Memory B cell (primary cell): ENCODE results near the gene TTLL8.

Experiments used
- ATAC-seq: fragments of 150-1000 bp; cut with Tn5 transposase; 2 replicates; pipeline ENCODE4 v1.10.0; 2021; ENCODE audit warnings: low read depth, mild to moderate bottlenecking, moderate library complexity
- DNase-seq, 2 donors: peaks; one replicate each; pipeline ENCODE4 v3.0.0; 2022; ENCODE audit warnings: low spot score in 2 of 2
- H3K27ac Mint-ChIP-seq: one replicate; pipeline ENCODE4 v1.8.0; 2022; ENCODE audit warnings: mild to moderate bottlenecking, moderate library complexity, mixed read lengths
- H3K27me3 Mint-ChIP-seq: one replicate; pipeline ENCODE4 v1.8.0; 2022; ENCODE audit warnings: mixed read lengths
- H3K36me3 Mint-ChIP-seq: one replicate; pipeline ENCODE4 v1.8.0; 2022; ENCODE audit warnings: mild to moderate bottlenecking, mixed read lengths
- H3K4me1 Mint-ChIP-seq: one replicate; pipeline ENCODE4 v1.8.0; 2022; ENCODE audit warnings: mixed read lengths
- H3K4me3 Mint-ChIP-seq: one replicate; pipeline ENCODE4 v1.8.0; 2022; ENCODE audit warnings: mild to moderate bottlenecking, moderate library complexity, mixed read lengths
- H3K9me3 Mint-ChIP-seq: one replicate; pipeline ENCODE4 v1.8.0; 2022; ENCODE audit warnings: mixed read lengths

The TTLL8 gene

DNA sequence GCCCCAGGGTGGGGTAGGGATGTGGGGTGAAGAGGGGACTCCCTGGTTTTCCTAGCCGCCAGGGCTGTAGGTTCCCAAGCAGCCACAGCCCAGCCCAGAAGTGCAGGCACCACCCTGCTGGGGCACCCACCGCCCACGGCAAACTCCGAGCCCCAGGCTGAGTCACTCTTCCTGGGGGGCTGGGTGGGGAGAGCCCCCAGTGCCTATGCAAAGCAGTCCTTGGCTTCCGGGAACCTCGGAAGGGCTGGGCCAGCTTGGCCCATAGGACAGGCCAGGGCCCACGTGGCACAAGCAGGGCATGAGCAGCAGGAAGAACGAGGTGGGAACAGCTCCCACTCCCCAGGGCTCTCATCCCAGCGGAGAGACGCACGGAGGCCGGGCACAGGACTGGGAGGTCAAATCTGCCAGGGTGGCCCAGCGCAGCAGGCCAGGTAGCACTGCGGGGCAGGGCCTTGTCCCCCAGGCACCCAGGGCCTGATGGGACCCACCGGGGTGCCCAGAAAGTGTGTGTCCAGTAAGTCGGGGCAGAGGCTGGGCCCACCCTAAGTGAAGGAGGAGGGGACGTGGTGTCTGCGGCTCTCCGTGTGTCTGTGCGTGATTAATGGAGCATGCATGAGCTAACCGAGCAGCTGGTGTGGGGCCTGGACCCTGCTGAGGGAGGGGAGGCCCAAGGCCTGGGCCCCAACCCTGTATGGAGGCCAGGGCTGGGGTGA is 41.0 kb downstream of the TTLL8 start:
- Mint-ChIP-seq H3K4me1 (peaks cover 32% of the 10 kb centered on the region), H3K4me3 (peak overlapping the region; percentile 45), H3K9me3 (peaks cover 1% of the 10 kb centered on the region), H3K27ac (no peak overlapping the region), H3K27me3 (peaks cover 1% of the 10 kb centered on the region), H3K36me3 (no peaks in the 10 kb centered on the region)
- ATAC-seq (peak; percentile 56), DNase-seq (no peak)

DNA sequence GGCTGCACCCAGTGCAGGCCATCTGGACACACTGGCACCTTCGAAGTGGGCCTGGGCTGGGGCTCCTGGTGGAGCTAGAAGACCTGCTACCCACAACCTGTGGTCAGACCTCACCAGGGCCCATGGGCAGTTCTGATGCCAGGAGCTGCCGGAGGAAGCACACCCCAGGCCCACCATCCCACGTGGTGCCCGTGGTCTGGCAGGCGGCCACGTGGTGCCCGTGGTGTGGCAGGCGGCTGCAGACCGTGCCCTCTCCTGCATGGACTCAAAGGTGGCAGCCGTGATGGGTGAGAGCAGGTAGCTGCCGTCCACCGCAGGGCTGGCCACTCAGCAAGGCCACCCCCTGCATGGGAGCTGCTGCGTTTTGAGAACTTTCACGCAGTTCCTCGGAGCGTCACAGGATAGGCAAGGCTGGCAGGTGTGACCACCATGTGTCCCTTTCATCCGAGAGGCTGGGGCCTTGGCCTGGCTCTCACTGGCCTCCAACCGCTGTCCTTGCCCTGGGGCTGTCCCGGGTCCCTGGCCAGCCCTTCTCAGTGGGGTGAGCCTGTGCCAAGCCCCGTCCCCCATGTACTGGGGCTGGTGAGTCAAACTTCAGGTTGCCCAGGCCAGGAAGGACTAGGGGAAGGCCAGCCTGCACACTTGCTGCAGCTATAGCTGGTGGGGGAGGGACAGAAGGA is 41.6 kb downstream of the TTLL8 start:
- Mint-ChIP-seq H3K4me3 (no peak overlapping the region), H3K27ac (no peak overlapping the region)

DNA sequence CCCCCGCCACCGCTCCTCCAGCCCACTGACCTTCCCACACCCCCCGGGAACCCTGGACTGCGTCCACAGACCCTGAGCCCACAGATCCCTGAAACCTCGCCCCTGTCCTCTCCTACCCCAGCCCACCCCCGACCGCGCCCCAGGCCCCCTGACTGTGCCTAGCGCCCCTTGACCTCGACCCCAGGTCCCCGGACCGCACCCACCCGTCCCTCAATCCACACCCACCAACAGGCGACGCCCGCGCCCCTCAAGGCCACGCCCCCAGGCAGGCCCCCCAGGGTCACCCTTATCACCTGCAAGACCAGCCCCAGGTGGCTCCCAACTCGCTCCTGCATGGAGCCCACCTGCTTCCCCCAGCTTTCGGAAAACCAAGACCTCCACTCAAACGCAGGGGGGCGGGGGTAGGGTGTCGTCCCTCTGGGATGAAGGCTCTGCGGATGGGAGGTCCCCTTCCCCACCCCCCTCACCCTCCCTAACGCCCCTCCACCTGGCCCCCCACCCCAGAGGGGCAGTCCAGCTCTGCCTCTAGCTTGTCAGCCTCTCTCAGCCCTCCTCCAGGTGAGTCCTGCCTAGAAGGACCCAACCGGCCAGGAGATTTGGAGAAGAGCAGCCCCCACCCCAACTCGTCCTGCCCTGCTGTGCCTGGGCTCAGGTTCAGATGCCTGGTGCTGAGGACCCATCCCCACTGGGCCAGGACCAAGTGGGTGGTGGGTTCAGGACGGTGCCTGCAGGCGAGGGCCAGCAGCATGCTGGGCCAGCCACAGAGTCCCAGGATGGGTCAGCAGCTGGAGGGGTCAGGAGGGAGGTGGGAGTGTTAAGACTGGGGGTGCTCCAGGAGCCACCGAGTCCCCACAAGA is 42.4 kb downstream of the TTLL8 start:
- DNase-seq (no peak), ATAC-seq (no peak)
- H3K27ac Mint-ChIP-seq = no peak overlapping the region
- peaks cover 1% of the 10 kb centered on the region for H3K9me3 Mint-ChIP-seq
- H3K4me3 Mint-ChIP-seq = peak overlapping the region; percentile 55
- no peaks in the 10 kb centered on the region for H3K36me3 Mint-ChIP-seq
- peaks cover 43% of the 10 kb centered on the region for H3K4me1 Mint-ChIP-seq
- peaks cover 11% of the 10 kb centered on the region for H3K27me3 Mint-ChIP-seq

More for the DNA sequence above, 41.6 kb downstream of the TTLL8 start:
- Mint-ChIP-seq H3K4me1 (peaks cover 39% of the 10 kb centered on the region), H3K36me3 (no peaks in the 10 kb centered on the region), H3K9me3 (peaks cover 1% of the 10 kb centered on the region), H3K27me3 (peaks cover 7% of the 10 kb centered on the region)
- no peak for ATAC-seq
- DNase-seq = no peak

DNA sequence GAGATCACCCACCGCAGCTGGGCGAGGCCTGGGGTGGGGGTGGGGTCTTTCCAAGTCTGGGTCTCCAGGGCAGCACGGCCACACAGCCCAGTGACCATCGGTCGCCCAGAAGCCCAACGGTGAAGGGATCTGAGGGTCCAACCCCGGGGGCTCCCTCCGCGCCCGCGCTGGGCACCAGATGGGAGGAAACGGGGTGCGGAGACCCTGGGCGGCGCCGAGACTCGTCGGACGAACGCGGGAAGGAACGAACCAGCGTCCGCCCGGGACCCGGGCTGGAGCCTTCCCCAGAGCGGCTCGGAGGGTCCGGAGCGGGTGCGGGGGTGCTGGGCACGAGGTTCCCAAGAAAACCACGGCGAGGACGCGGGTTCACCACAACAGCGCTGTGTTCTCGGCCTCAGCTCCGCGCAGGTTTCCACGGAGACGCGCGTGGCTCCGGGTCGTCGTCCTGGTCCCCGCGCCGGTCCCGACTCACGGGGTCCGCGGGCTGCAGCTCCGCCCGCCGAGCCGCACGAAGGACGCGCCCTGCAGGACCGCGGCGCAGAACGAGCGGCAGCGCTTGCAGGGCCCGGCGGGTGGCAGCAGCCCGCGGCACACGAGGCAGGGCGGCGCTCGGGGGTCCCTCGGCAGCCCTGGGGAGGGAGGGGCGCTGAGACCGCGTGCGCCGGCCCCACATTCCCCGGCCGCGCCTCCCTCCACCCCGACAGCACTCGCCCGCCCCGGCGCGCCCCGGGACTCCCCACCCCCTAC is 43.3 kb downstream of the TTLL8 start:
- no peaks in the 10 kb centered on the region for H3K36me3 Mint-ChIP-seq
- H3K27me3 Mint-ChIP-seq = peaks cover 11% of the 10 kb centered on the region
- H3K27ac Mint-ChIP-seq = no peak overlapping the region
- H3K9me3 Mint-ChIP-seq = peaks cover 1% of the 10 kb centered on the region
- no peak for ATAC-seq
- no peak for DNase-seq
- H3K4me3 Mint-ChIP-seq = no peak overlapping the region
- peaks cover 43% of the 10 kb centered on the region for H3K4me1 Mint-ChIP-seq

DNA sequence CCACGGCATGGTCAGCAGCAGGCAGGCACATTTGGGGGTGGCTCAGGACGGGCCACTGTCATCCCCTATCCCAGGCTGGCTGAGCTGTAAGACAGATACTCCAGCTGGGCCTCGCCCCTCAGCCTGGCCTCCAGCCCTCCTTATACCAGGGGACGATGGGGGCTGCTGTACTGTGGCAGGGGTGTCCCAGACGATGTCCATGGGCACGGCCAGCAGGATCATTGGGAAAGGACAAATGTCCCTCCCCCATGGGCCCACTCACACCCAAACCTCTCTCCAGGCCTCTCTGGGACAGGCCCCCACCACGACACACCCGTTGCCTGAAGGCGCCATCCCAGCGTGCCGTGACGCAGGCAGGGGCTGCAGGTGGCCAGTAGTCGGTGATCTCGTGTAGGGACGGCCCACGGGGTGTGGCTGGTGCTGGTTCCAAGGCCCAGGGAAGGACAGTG is 44.0 kb downstream of the TTLL8 start:
- no peaks in the 10 kb centered on the region for H3K36me3 Mint-ChIP-seq
- peaks cover 1% of the 10 kb centered on the region for H3K9me3 Mint-ChIP-seq
- peak overlapping the region; percentile 50 for H3K4me3 Mint-ChIP-seq
- peaks cover 11% of the 10 kb centered on the region for H3K27me3 Mint-ChIP-seq
- H3K4me1 Mint-ChIP-seq = peaks cover 43% of the 10 kb centered on the region
- no peak for DNase-seq
- H3K27ac Mint-ChIP-seq = no peak overlapping the region
- ATAC-seq = no peak

DNA sequence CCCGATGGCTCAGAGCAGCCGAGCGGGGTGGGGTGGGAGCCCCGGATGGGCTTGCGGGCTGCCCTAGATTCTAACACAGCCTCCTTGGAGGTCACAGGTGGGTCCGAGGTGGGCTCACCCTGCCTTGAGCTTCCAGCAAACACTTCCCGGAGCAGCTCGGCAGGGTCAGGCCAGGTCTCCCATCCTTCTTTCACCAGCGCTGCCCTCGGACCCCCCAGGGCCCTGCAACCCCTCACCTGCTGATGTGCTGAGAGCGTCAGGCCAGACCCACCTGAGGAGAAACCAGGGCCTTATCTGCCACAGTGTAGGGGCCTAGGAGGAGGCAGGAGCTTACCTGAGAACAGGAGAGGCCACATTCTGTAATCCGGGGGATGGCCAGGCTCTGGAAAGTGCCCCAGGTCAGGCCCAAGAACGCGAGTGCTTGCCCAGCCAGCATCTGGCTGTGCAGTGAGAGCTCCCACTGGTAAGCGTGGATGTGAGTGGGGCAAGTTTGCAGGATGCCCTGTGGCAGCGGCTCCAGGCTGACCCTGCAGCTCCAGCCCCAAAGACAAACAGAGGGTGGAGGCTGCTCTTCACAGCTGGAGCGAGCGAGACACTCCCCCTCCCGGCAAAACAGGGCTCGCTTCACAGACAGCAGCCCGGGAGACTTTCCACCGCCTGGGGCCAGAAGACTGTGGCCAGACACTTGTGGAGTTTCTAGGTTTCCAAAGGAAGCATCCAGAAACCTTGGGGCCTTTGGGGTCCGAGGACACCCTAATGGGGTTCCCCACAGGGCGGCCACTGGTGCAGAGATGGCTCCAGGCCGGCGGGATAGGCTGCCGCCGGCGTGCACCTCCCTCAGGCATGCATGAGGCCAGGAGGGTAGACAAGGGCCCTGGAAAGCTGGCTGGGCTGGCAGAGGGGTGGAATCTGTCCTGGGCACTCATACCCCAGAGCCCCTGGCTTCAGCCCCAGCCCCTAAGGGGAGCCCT is 45.6 kb downstream of the TTLL8 start, which contains the start of gene IL17REL:
TSS of gene IL17REL (minus strand) at position 555 of the 971 bp plus-strand sequence. CDS start at position 436, 119 bp downstream.
- DNase-seq (no peak), ATAC-seq (no peak)
- no peaks in the 10 kb centered on the region for H3K36me3 Mint-ChIP-seq
- peak within 1 kb of the TSS; percentile 80 for H3K4me3 Mint-ChIP-seq
- peak within 1 kb of the TSS; percentile 93 for H3K27ac Mint-ChIP-seq
- H3K27me3 Mint-ChIP-seq = peaks cover 10% of the 10 kb centered on the region
- H3K9me3 Mint-ChIP-seq = no peaks in the 10 kb centered on the region
- peaks cover 36% of the 10 kb centered on the region for H3K4me1 Mint-ChIP-seq

DNA sequence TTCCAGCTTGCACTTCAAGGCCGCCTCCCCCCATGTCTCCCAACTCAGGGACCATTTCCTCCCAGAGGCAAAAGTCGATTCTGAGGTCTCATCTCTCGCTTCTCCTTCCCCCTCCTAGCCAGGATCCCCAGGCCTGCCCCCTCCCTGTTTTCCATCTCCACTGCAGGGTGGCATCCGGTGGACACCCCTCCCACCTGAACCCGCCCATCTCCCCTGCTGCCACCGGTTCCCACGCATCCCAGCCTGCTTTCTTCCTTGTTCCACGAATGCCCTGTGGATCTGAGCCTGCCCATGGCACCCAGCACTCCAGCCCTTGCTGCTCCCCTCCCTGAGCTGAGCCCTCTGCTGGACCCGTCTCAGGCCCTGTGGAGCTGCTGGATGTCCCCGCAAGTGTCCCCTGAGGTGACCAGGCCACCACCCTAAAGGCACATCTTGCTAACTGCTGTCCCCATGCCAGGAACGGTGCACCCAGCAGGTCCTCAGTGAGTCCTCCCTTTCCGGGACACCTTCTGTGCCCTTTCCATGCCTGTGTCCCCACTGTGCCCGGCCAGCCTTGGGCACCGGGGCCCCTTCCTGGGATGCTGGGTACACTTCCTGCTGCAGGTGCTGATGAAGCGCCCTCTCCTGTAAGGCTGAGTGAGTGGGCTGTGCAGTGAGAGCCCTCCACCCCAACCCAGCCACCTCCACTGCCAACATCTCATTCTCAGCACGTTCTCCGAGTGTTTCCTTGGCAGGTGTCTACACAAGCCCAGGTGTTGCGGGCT is 46.5 kb downstream of the TTLL8 start:
- ATAC-seq (no peak), DNase-seq (no peak)
- H3K27me3 Mint-ChIP-seq = peaks cover 10% of the 10 kb centered on the region
- H3K4me1 Mint-ChIP-seq = peaks cover 31% of the 10 kb centered on the region
- H3K27ac Mint-ChIP-seq = peak overlapping the region; percentile 93
- H3K36me3 Mint-ChIP-seq = no peaks in the 10 kb centered on the region
- H3K9me3 Mint-ChIP-seq = no peaks in the 10 kb centered on the region
- H3K4me3 Mint-ChIP-seq = peak overlapping the region; percentile 80

DNA sequence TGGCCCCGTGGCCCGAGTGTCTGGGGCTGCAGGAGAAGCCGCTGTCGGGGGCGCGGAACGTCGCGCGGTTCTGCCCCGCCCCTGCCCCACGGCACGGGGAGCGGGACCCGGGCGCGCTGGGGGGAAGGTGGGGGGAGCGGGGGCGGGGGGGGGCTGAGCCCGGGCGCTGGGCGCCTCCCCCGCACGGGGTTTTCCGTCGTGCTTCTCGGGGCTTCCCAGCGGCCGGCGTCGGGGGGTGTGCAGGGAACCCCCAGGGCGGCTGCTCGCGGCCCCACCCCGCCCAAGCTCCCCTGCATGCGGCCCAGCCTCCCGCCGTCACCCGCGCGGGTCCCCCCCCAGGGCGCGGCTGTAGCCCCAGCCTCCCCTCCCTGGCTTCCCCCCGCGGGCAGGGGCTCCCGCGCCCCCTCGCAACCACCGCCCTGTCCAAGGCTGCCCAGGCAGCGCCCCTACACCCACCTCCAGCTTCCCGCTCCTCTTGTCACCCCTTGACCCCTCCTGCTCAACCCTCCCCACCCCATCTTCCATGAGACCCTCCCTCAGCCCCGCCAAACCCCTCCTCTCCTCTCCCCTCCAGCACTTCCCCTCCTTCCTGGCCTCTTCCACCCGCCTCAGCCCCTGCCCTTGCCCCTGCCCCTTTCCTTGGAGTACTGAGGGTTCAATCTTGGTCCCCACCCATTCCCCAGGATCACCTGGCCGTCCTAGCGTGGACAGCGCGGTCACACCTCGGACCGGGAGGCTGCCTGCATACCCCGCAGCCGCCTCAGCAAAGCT is 47.2 kb downstream of the TTLL8 start:
- Mint-ChIP-seq H3K4me1 (peaks cover 29% of the 10 kb centered on the region), H3K36me3 (no peaks in the 10 kb centered on the region), H3K4me3 (peak overlapping the region; percentile 80), H3K9me3 (no peaks in the 10 kb centered on the region), H3K27me3 (peaks cover 10% of the 10 kb centered on the region), H3K27ac (peak overlapping the region; percentile 93)
- ATAC-seq (peak; percentile 92), DNase-seq (peak; percentile 65 to 74)

DNA sequence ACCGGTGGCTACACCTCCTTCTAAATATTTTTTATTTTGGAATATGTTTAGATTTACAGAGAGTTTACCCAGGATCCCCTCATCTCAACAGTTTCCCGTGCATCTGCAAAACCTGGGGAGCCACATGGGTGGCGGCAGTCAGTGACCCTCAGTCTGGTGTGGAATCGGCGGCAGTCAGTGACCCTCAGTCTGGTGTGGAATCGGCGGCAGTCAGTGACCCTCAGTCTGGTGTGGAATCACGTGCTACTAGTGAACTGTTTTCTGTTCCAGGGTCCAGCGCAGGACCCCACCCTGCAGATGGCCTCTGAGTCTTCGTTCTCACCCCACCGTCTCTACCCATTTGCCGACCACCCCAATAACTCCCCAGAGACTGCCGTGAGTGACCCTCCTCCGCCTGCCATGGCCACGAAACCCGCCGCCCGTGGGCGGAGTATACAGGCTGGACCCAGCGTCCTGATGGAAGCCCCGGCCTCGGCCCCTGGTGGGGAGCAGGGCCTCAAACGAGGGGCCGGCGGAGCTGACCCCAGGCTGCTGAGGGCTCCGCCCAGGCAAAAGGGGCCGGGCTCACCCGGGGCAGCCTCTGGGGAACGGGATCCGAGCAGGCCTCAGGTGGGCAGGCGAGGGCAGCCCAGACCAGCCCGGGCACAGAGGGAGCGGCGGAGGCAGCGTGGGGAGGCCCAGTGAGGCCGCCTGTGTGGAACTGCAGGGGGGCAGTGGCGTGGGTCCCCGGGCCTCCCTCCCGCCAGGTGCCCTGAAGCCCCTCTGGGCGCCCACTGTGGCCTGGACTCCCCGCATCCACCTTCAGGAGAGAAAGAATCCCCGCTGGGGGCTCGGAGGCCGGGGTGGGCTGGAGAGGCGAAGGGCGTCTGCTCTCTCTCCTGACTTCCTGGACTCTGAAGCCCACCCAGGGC is 48.1 kb downstream of the TTLL8 start:
- peak overlapping the region; percentile 55 for H3K4me3 Mint-ChIP-seq
- DNase-seq (no peak), ATAC-seq (peak; percentile 1)
- no peaks in the 10 kb centered on the region for H3K9me3 Mint-ChIP-seq
- H3K4me1 Mint-ChIP-seq = peaks cover 23% of the 10 kb centered on the region
- no peaks in the 10 kb centered on the region for H3K36me3 Mint-ChIP-seq
- H3K27me3 Mint-ChIP-seq = peaks cover 10% of the 10 kb centered on the region
- H3K27ac Mint-ChIP-seq = no peak overlapping the region

DNA sequence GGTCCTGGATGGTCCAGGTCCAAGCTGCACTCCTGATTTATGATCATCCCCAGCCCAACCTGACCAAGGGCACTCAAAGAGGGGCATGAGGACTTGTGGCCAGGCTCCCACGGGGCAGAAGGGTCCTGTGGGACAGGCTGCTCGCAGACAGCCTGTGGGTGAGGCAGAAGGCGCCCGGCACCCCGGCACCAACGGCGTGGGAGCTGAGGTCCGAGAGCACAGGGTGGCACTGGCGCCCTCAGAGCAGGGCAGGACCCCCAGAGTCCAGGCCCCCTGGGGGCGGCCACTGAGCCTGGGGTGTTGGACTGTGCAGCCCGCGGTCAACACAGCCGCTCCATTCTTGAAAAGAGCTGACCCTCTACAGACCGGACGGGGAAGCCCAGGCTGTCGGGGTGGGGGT is 48.8 kb downstream of the TTLL8 start:
- Mint-ChIP-seq H3K27ac (no peak overlapping the region), H3K4me3 (no peak overlapping the region), H3K27me3 (peaks cover 10% of the 10 kb centered on the region)

More for the DNA sequence above, 48.8 kb downstream of the TTLL8 start:
- DNase-seq = no peak
- Mint-ChIP-seq H3K4me1 (peaks cover 23% of the 10 kb centered on the region), H3K9me3 (no peaks in the 10 kb centered on the region), H3K36me3 (no peaks in the 10 kb centered on the region)
- ATAC-seq = no peak
